Measurements from ENCODE around the gene DLG2.

DNA sequence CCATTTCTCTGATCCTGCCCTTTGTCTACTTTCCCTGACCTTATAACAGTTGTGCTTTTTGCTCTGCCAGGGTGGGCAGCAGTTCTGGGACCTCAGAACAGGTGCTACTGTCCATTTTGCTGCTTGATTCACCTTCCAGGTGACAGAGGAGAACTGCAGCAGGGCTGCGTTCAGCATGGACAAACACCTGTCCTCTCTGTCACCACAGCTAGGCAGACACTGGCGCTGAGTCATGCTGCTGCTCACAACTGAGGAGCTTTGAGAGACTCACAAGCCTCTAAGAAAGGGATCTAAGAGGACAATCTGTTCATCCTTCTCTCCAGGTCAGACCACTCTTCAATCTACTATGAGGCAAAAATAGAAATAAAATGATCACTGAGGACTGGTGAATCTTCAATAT lies 1196.5 kb downstream of the DLG2 start:
- TF ChIP-seq TAF1 (IDR thresholded peaks at IDR 0.05; ENCODE audit: low read depth, low read length) (no peak), POLR2A (IDR thresholded peaks at IDR 0.05; ENCODE audit: low read depth, low read length) (no peak), PAX5 (IDR thresholded peaks at IDR 0.05; ENCODE audit: insufficient read depth, low read length, severe bottlenecking) (no peak)

Measured in GM12891 (cell line).